Astrocyte of the hippocampus (primary cell): ENCODE results near the gene CCR9.

Experiments
- DNase-seq: peaks from one replicate; pipeline ENCODE4 v3.0.0; 2011; ENCODE audit warnings: low read depth, low spot score

CCR9 gene

DNA sequence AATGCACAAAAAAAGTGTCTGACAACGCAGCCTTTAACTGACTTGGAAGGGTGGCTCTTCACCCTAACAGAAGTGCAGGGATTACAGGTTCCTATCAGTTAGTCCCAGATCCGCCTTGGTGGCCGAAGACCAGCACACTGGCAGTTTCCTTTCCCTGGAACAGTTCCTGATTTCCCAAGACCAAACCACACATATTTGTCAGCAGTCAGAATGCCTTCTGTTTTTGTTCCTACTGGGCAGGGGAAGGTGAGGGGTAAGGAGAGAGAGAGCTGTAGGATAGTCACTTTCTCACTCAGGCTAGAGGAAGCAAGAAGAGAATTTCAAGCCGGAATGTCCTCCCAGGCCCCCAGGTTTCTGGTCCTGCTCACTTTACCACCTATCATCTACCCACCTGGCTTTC is 66.1 kb downstream of the CCR9 start:
- peak; percentile 56 for DNase-seq
